NAMALWA (cell line): ENCODE data around the gene TMEM204.

Source experiments
- DNase-seq: peaks from one replicate; pipeline ENCODE4 v3.0.0-alpha.2; 2015; ENCODE audit warnings: low spot score

Gene TMEM204

DNA sequence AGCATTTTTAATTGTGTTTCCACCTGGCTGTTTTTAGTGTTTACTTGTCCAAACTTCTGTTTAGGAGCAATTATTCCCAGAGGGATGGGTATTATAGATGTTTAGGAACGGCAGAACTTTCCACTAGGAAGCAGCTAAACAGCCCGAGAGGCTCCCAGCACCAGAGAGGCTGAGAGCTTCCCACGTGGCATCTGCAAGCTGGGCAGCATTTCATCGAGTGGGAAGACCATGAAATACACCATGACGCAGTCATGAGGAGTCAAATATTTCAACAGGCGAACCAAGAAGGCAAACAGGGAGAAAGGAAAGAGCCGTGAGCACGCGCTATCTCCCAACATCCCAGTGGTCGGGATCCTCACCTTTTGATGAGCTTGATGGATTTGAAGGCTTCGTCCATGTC, 24.1 kb downstream of the TMEM204 start:
- DNase-seq, result no peak

GRCh38 chr16:1559446-1559975, 26.0 kb downstream of the TMEM204 start:
- no peak for DNase-seq

DNA sequence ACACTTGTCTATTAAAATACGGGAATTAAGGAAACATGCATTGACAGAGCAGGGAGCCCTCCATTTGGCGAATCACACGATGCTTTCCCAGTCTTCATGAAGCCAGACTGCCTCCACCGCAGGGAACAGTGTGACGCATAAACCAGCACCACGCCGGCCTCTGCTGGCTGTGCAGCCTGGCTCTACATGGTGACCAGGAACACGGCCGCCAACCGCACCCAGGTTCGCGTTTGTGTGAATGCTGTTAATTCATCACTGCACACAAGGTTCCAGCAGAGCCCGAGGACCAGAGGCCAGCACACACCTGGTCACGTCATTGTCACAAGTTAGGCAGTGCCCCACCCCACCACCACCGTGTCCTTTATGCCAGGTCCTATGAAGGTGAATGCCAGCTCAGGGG, 26.7 kb downstream of the TMEM204 start:
- no peak for DNase-seq

DNA sequence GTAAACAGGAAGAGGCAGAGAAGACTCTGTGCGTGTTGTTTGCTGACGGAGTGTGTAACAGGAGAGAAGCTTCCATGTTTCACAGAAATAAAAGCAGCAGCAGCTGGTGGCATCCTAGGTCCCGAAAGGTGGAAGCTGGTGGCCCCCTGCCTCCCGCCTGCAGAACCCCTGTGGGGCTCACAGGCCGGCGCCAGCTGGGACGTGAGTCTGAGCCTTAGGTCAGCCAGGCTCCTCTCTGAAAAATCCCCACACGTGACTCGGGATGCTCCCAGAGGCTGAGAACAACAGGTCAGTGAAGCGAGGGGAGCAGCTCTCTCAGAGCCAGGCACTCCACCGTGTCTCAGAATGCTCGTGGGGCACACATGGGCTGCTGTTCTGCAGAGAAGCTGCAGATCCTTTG, 27.4 kb downstream of the TMEM204 start:
- no peak for DNase-seq

GRCh38 chr16:1561266-1561665, 27.8 kb downstream of the TMEM204 start:
- no peak for DNase-seq

- DNase-seq, result no peak
Observed at GRCh38 chr16:1561836-1562235, 28.4 kb downstream of the TMEM204 start.

- no peak for DNase-seq
Observed at GRCh38 chr16:1563786-1564185, 30.3 kb downstream of the TMEM204 start.

DNA sequence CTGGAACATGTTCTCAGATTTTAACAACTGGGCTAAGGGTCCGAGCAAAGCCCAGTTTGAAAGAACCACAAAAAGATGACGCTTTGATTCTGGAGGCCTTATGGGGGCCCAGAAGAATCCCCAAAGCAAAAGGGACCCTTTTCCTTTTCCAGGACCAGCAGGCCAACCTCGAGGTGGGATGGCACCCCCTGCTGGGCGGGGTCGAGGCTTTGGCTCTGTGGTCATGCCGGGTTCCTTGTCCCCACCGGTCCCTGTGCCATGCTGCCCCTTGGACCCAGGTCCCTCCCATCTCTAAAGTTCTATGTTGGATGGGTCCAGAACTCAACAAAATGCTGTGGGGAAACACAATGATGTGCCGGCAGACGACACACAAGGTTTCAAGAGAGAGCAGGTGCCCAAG, 30.9 kb downstream of the TMEM204 start:
- no peak for DNase-seq

GRCh38 chr16:1565083-1565805, 31.8 kb downstream of the TMEM204 start:
- DNase-seq, result no peak

DNA sequence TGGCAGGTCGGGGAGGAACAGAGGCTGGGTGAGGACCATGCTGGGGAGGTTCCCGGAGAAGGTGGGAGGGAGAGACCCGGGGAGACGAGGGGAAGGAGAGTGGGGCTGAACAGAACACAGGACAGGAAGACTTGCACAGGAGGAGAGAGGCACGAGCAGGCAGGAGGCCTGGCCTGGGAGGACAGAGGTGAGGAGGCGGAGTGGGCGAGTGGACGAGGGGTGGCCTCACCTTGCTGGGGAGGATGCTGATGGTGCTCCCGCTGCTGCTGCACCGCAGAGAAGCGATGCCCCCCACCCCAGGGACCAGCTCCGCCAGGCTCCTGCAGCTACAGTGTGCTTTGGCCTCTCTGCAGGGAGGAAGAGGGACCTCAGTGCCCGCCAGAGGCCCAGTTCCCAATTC, 34.5 kb downstream of the TMEM204 start:
- no peak for DNase-seq

DNA sequence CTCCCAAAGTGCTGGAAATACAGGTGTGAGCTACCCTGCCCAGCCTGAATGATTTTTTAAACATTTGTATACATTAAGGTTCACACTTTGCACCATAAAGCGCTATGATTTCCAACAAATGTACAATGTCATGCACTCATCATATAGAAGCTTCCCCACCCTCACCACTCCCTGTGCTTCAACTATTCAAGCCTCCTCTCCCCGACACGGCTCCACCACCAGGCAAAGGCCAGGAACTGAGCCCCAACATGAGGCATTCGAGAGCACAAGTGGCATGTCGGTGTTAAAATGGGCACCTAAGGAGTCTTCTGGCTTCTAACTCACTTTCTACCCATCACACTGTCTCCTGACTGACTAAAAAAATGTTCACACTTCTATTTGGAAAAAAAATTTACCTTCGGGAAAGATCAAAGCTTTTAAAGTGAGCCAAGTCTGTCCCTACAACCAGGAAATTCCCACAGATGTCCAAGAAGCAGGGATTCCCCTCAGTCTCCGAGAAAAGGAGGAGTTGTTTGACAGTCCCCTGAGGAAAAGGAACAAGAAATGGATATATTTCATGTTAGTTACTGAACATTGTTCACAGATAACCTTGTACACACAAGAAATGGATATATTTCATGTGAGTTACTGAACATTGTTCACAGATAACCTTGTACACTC, 37.7 kb downstream of the TMEM204 start:
- DNase-seq, result no peak

DNA sequence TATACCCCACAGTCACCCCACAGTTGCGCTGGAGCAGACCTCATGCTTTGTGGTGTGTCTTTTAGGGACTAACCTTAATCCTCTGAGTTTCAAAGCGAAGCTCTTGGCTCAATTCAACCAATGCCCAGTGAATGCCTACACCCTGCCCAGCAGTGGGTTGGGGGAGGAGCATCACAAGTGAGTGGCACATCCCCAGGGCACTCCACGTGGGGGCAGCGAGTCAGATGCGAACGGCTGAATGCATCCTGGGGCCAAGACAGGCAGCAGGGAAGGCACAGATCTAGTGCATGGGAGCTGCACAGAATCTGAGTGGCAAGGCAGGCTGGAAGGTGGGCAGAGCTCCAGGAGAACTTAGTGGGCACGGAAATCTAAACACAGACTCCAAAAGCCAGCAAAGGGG, 39.2 kb downstream of the TMEM204 start:
- no peak for DNase-seq

DNA sequence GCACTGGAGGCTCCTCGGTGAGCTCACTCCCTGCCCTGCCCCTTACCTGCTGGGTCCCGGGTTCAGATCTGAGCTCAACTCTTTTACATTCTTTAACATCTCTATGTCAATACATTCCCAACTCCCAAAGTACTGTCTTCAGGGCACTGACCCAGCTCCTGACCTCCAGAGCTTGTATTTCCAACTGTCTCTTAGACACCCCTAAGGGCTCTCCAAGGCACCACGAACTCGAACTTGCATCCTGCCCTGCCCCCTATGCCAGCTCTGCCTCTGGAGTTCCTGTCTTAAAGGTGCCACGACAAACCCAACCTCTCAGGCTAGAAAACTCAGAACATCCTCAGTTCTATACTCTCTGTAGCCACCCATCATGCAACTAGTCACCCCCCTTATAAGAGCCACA, 39.8 kb downstream of the TMEM204 start:
- no peak for DNase-seq

DNA sequence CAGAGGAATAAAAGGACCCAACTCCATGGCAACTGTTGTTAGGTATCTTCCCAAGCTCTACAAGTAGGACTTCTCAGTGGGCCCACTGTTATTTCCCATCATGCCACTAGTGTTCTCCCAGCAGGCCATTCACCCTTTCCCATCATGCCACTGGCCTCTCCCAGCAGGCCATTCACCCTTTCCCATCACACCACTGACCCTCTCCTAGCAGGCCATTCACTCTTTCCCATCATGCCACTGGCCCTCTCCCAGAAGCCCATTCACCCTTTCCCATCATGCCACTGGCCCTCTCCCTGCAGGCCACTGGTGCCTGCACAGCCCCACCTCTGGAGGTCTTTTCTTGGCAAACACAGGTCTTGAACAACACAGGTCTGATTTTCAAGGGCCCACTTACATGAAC, 42.1 kb downstream of the TMEM204 start:
- no peak for DNase-seq

GRCh38 chr16:1579214-1579613, 45.7 kb downstream of the TMEM204 start:
- no peak for DNase-seq

GRCh38 chr16:1580256-1580655, 46.8 kb downstream of the TMEM204 start:
- no peak for DNase-seq

GRCh38 chr16:1580956-1581355, 47.5 kb downstream of the TMEM204 start:
- DNase-seq, result no peak

- no peak for DNase-seq
Observed at GRCh38 chr16:1581804-1582203, 48.3 kb downstream of the TMEM204 start.

DNA sequence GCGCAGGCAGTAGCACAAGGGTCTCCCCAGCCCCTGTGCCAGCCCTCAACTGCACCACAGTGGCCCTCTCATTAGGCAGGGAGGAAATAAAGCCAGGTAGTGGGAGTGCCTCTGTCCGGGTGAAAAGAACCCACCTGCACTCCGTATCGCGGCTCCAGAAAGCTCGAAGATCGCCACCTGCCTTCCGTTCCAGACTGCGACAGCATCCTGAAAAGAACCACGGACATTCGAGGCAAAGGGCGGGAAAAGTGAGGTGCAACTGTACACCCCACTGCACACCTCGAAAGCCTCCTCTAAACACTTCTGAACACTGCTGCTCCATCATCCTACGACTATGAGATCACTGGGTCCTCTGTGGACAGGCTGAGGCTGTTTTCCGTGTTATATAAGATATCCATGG, 49.7 kb downstream of the TMEM204 start:
- no peak for DNase-seq

- DNase-seq, result no peak
Observed at GRCh38 chr16:1584926-1585484, 51.5 kb downstream of the TMEM204 start.

- no peak for DNase-seq
Observed at GRCh38 chr16:1590366-1590765, 56.9 kb downstream of the TMEM204 start.

DNA sequence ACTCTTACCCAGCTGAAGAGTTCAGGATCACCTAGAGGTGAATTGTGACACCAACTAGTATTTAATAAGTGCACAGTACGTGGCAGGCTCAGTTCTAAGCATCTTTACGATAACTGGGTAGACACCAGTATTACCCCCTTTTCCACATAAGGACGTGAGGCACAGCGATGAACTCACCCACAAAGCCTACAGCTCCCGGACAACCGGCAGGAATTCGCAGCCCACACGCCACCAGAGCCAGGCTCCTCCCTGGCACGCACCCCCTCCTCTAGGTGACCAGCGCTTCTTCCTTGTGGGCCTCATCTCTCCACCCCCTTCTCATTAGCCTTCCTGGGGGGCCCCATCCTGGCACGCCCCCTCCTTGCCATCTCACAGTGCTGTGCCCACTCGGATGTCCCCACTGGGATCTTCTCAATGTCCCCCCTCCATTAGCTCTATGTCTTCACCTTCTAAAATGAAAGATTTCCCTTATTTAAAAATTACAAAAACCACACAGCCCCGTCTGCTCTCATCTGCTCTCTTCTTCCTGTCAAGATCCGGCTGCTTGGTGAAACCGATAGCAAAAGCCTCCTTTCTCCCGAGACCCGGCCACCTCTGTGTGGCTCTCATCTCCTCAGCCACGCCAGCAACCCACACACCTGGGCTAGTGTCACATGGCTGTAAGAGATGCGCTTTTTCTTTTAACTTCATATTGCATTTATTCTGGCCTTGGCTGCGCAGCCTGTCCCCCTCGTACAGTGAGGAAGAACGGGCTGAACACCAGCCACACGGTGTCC, 57.7 kb downstream of the TMEM204 start:
- DNase-seq, result no peak

GRCh38 chr16:1592446-1592845, 59.0 kb downstream of the TMEM204 start:
- DNase-seq, result no peak
